HepG2 (cell line): Measurements from ENCODE around the gene TOPBP1. TPM values are rescaled to one million over a fixed set of nuclear protein-coding genes. Genes with fewer than 3 reads are reported as not detected.
A peak's percentile ranks its signal among the peaks of the same experiment; 100 is the strongest.
"Not testable (repeated sequence)": the region's sequence is repeated elsewhere in the genome, so short reads cannot be mapped to it uniquely, and the experiment has no call there.

ENCODE experiments used
- ATAC-seq: fragments of 200-7000 bp; cut with Tn5 transposase; 3 replicates; pipeline ENCODE4 v1.9.1; 2020; ENCODE audit warnings: mild to moderate bottlenecking, moderate library complexity
- BruUV-seq: library from RNA; stranded (reverse); fragments of 400-500 nt; replicated peaks from 2 replicates; lab custom pipeline; 2021; lab: Mats Ljungman, UMichigan
- CTCF ChIA-PET: fragments of 300-600 bp; formaldehyde crosslinking; extraction: SDS; loops from one replicate; lab custom pipeline; 2021; ENCODE audit warnings: low total read pairs, inconsistent platforms, low intra/inter-chr PET ratio; lab: Yijun Ruan, JAX
- POLR2A ChIA-PET: fragments of 350-600 bp; sonication (Branson Sonifier 250); formaldehyde crosslinking; loops from one replicate; lab custom pipeline; 2020; ENCODE audit warnings: antibody characterized with exemption, inconsistent platforms; lab: Yijun Ruan, JAX
- DNase-seq: peaks from one replicate; pipeline ENCODE4 v3.0.0-alpha.2; 2015; ENCODE audit warnings: low spot score
- FAIRE-seq: peaks from 3 replicates; lab custom pipeline; 2011; peaks lifted over from hg19 to GRCh38; lab: Jason Lieb, UNC
- H2AFZ ChIP-seq: one replicate; pipeline ENCODE4 v1.6.1; 2011; ENCODE audit warnings: low read length, inconsistent platforms
- H3K27ac ChIP-seq: fragments of 300-600 bp; 3 replicates; pipeline ENCODE4 v1.8.0; 2011; ENCODE audit warnings: mixed run types, mild to moderate bottlenecking, mixed read lengths, low read length, inconsistent platforms; ENCODE audit not compliant: insufficient read depth; ENCODE audit errors: extremely low read length
- H3K27me3 ChIP-seq, 2 experiments: fragments of 200-600 bp in 1 of 2; 2 replicates in 1 of 2; 3 replicates in 1 of 2; pipeline versions ENCODE4 v1.6.0 to v1.8.0; 2011; ENCODE audit warnings: low read length in 2 of 2, mild to moderate bottlenecking in 2 of 2, moderate library complexity in 2 of 2, inconsistent platforms in 1 of 2; ENCODE audit not compliant: insufficient read depth in 2 of 2, control insufficient read depth in 1 of 2
- H3K36me3 ChIP-seq, 2 experiments: fragments of 200-600 bp in 1 of 2; replicated peaks in 1 of 2; 2 replicates in 1 of 2; 3 replicates in 1 of 2; pipeline versions ENCODE4 v1.5.1 to v1.8.0; 2011; ENCODE audit warnings: low read length in 2 of 2, inconsistent platforms in 1 of 2; ENCODE audit not compliant: insufficient read depth in 2 of 2, control insufficient read depth in 1 of 2
- H3K4me1 ChIP-seq: 2 replicates; pipeline ENCODE4 v1.5.1; 2012; ENCODE audit warnings: low read length, inconsistent platforms; ENCODE audit not compliant: insufficient read depth
- H3K4me2 ChIP-seq: 2 replicates; pipeline ENCODE4 v1.6.0; 2011; ENCODE audit warnings: low read depth, low read length, inconsistent platforms
- H3K4me3 ChIP-seq, 3 experiments: fragments of 200-600 bp in 1 of 3; sonication (generic), shearing (Covaris generic) in 1 of 3; replicated peaks in 1 of 3; 2 replicates each; pipeline ENCODE4 v1.5.1; 2011 to 2016; ENCODE audit warnings: low read length in 3 of 3, inconsistent platforms in 2 of 3, low read depth in 2 of 3, mild to moderate bottlenecking in 2 of 3, control low read depth in 1 of 3, mixed read lengths in 1 of 3; ENCODE audit not compliant: insufficient read depth in 1 of 3
- H3K79me2 ChIP-seq: one replicate; pipeline ENCODE4 v1.6.1; 2011; ENCODE audit warnings: low read length, inconsistent platforms; ENCODE audit not compliant: insufficient read depth
- H3K9ac ChIP-seq: 2 replicates; pipeline ENCODE4 v1.6.0; 2011; ENCODE audit warnings: mild to moderate bottlenecking, low read depth, low read length, inconsistent platforms; ENCODE audit not compliant: insufficient read depth
- H3K9me3 ChIP-seq: 2 replicates; pipeline ENCODE4 v1.5.1; 2012; ENCODE audit warnings: mild to moderate bottlenecking, low read length
- H4K20me1 ChIP-seq: 2 replicates; pipeline ENCODE4 v1.6.0; 2011; ENCODE audit warnings: inconsistent platforms, mild to moderate bottlenecking, low read length, moderate library complexity; ENCODE audit not compliant: insufficient read depth
- FOXP1 ChIP-seq, 2 experiments: fragments of 450-650 bp in 1 of 2; IDR thresholded peaks; 2 replicates each; pipeline ENCODE4 v1.6.1; 2017 to 2018; ENCODE audit warnings: antibody characterized with exemption in 1 of 2
- MATR3 ChIP-seq: sonication (generic); formaldehyde crosslinking; IDR thresholded peaks from 2 replicates; pipeline ENCODE4 v1.4.0; 2020; ENCODE audit warnings: missing genetic modification reagents
- RELA ChIP-seq: sonication (generic); formaldehyde crosslinking; IDR thresholded peaks from 2 replicates; pipeline ENCODE4 v1.4.0; 2020; ENCODE audit warnings: missing genetic modification reagents
- SNRNP70 ChIP-seq: fragments of 200-400 bp; formaldehyde crosslinking; IDR thresholded peaks from 2 replicates; pipeline ENCODE4 v1.6.1; 2017; ENCODE audit warnings: mild to moderate bottlenecking, low read depth, low read length, moderate library complexity
- TEAD3 ChIP-seq: optimal IDR thresholded peaks from 2 replicates; pipeline ENCODE3; 2016; ENCODE audit warnings: borderline replicate concordance
- WGBS: methylation state at CpG from one replicate; pipeline ENCODE4 v1.1.6; 2017; ENCODE audit warnings: low lambda C conversion rate; 5-methylcytosine and 5-hydroxymethylcytosine counted together
- in situ Hi-C: cut with HindIII; loops from 2 replicates; pipeline ENCODE4 v1.10.0; 2017; ENCODE audit warnings: low pct_unique_long_range_greater_than_20kb; ENCODE audit not compliant: extremely low pct_ligation_motif_present
- intact Hi-C: fragments of 100-400 bp; cut with micrococcal nuclease; formaldehyde crosslinking; loops from one replicate; pipeline ENCODE4 v1.10.0; 2022; ENCODE audit not compliant: unreplicated experiment
- polyA plus RNA-seq, 8 experiments: library from polyadenylated mRNA; depleted of rRNA in 3 of 8; stranded (reverse) in 7 of 8; unstranded in 1 of 8; fragments of >200 nt; fragmentation: Illumina TruSeq in 4 of 8; extraction: Trizol in 4 of 8; gene quantifications; 2 replicates each; pipeline versions ENCODE4 v1.2.1 to v1.2.3, GENCODE V29; 2011 to 2016; ENCODE audit warnings: low read depth in 4 of 8, missing spikeins in 1 of 8, mixed read lengths in 1 of 8; ENCODE audit not compliant: insufficient read depth in 1 of 8
- total RNA-seq, 5 experiments: library from RNA; depleted of rRNA; stranded (reverse); fragments of >200 nt; fragmentation: Illumina TruSeq; extraction: Trizol; gene quantifications; 2 replicates each; pipeline ENCODE4 v1.2.3, GENCODE V29; 2016; ENCODE audit warnings: low read depth in 1 of 5
- TF ChIP-seq, protein P1 (sequence below): sonication (generic); formaldehyde crosslinking; IDR thresholded peaks from 2 replicates; pipeline ENCODE4 v1.4.0; 2020; ENCODE audit warnings: missing genetic modification reagents
- TF ChIP-seq, protein P2 (sequence below): sonication (generic); formaldehyde crosslinking; conservative IDR thresholded peaks from 2 replicates; pipeline ENCODE4 v1.8.0; 2022; ENCODE audit warnings: mild to moderate bottlenecking, moderate library complexity, missing genetic modification reagents

The TOPBP1 gene
- total and polyA plus RNA-seq, 2 of the 13 experiments (the other 11 are each of a cell fraction or from before 2014, with no cell fraction given), result 24.3 to 42.9 TPM

DNA sequence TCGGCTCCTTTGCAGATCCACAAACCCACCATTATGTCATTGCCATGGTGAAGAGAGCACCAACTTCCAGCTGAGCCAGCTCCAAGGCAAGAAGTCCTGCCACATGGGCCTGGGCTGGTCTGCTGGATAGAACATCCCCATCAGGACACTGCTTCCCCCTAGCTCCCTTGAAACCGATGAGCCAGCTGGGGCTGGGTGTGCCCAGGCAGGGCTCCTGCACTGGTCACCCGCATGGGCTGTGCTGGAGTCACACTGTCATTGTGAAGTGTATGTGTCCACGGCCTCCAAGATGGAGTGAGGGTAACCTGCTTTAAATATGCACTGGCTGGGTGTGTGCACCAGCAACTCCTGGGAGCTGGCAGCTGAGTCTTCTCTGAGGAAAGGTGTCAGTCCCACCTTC, 31.0 kb upstream of the TOPBP1 start (continued):
- TF ChIP-seq, protein P1, sequence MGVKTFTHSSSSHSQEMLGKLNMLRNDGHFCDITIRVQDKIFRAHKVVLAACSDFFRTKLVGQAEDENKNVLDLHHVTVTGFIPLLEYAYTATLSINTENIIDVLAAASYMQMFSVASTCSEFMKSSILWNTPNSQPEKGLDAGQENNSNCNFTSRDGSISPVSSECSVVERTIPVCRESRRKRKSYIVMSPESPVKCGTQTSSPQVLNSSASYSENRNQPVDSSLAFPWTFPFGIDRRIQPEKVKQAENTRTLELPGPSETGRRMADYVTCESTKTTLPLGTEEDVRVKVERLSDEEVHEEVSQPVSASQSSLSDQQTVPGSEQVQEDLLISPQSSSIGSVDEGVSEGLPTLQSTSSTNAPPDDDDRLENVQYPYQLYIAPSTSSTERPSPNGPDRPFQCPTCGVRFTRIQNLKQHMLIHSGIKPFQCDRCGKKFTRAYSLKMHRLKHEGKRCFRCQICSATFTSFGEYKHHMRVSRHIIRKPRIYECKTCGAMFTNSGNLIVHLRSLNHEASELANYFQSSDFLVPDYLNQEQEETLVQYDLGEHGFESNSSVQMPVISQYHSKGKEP (CRISPR knock-in tag), result no peak
- TF ChIP-seq MATR3 (CRISPR knock-in tag) (no peak), SNRNP70 (no peak)

DNA sequence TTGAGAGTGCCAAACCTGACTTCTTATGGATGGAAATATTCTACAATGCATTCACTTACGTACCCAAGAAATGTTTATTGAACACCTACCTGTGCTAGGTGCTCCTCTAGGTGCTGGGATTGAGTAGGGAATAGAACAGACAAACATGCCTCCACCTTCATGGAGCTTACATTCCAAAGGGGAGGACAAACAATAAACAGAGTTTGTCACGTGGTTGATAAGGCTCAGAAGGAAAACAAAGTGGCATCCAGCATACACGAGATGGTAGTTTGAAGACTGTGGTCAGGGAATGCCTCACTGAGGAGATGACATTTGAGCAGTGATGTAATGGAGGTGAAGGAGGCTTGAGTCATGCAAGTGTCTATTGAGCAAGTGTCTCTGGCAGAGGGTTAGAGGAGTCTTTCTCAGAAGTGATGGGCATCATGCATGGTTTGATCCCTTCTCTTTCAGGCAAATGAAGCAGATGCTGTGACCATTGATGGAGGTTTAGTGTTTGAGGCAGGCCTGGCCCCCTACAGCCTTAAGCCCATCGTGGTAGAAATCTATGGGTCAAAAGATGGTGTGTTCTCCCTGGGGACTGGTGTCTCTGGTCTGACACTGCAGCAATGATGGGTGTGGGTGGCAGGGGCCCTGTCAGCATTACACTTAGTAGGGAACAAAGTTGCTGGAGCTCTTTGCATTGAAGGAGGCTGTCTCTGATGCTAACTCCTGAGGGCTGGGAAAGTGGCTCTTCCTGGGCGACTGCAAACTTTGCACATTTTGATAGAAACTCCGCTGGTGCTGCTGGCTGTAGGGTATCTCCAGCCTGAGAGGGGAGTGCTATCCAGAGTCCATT, 29.7 kb upstream of the TOPBP1 start:
- Histone ChIP-seq H3K79me2 (no peaks in the 10 kb centered on the region), H4K20me1 (no peaks in the 10 kb centered on the region), H3K9me3 (no peaks in the 10 kb centered on the region), H3K27me3 (no peaks in the 10 kb centered on the region), H3K27ac (no peak overlapping the region), H3K9ac (no peak overlapping the region)
- no peak for DNase-seq
- no TSS peak for BruUV-seq
- in situ Hi-C loops, result no loop called here
- ChIA-PET CTCF (no interaction called here), POLR2A (interaction anchor here (0.5 kb wide), 1 partner anchor 54 kb away, joined by 3 read pairs; the partner anchor contains the start of gene TF)
- WGBS, result 30% methylated on average over 3 of the region's 6 CpGs
- TF ChIP-seq, protein P2, sequence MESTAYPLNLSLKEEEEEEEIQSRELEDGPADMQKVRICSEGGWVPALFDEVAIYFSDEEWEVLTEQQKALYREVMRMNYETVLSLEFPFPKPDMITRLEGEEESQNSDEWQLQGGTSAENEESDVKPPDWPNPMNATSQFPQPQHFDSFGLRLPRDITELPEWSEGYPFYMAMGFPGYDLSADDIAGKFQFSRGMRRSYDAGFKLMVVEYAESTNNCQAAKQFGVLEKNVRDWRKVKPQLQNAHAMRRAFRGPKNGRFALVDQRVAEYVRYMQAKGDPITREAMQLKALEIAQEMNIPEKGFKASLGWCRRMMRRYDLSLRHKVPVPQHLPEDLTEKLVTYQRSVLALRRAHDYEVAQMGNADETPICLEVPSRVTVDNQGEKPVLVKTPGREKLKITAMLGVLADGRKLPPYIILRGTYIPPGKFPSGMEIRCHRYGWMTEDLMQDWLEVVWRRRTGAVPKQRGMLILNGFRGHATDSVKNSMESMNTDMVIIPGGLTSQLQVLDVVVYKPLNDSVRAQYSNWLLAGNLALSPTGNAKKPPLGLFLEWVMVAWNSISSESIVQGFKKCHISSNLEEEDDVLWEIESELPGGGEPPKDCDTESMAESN (CRISPR knock-in tag), result peak; percentile 54; the same call in 1 of the 2 replicates
- TF ChIP-seq TEAD3 (CRISPR knock-in tag) (peak; percentile 26), RELA (no peak), FOXP1 (IDR thresholded peaks at IDR 0.05) (no peak), FOXP1 (CRISPR knock-in tag; IDR thresholded peaks at IDR 0.05) (0 out of 2 replicates have a peak, but pooled peaks have one; percentile 10)
- TF ChIP-seq, all 625 proteins: peak for 3
- Histone ChIP-seq H2AFZ (no peak overlapping the region), H3K4me2 (no peak overlapping the region), H3K4me3 (no peak overlapping the region), H3K4me1 (peaks cover 50% of the 10 kb centered on the region), H3K36me3 (no peaks in the 10 kb centered on the region)
- FAIRE-seq (no peak), ATAC-seq (no peak)
- intact Hi-C loops, result no loop called here

DNA sequence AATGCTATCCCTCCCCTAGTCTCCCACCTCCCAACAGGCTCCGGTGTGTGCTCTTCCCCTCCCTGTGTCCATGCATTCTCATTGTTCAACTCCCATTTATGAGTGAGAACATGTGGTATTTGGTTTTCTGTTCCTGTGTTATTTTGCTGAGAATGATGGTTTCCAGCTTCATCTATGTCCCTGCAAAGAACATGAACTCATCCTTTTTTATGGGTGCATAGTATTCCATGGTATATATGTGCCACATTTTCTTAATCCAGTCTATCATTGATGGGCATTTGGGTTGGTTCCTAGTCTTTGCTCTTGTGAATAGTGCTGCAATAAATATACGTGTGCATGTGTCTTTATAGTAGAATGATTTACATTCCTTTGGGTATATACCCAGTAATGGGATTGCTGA, 16.3 kb upstream of the TOPBP1 start:
- POLR2A ChIA-PET, CTCF ChIA-PET, H3K27ac ChIP-seq, H3K9me3 ChIP-seq, BruUV-seq, H3K9ac ChIP-seq, H3K79me2 ChIP-seq, H3K27me3 ChIP-seq, H3K4me3 ChIP-seq, ATAC-seq, H4K20me1 ChIP-seq, H3K36me3 ChIP-seq, H3K4me2 ChIP-seq, in situ Hi-C loops, H2AFZ ChIP-seq, FAIRE-seq, intact Hi-C loops, DNase-seq: not testable (repeated sequence)
- WGBS, result 93% methylated on average over 2 of the region's 2 CpGs
- peaks cover 44% of the 10 kb centered on the region for H3K4me1 ChIP-seq
